ENCODE results near the gene UMAD1.

DNA sequence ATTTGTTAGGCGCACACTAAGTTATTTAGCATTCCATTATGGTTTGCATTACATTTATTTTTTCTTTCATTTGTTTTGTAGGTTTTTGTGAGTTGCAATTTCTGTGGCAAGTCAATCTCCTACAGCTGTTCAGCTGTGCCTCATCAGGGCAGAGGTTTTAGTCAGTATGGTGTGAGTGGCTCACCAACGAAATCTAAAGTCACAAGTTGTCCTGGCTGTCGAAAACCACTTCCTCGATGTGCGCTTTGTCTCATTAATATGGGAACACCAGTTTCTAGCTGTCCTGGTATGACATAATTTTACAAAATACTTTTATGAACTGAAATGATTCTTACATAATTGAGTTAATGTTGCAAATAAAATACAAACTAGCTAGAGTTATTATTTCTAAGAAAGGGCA is 44.4 kb upstream of the UMAD1 start:
- TF ChIP-seq, protein P1, sequence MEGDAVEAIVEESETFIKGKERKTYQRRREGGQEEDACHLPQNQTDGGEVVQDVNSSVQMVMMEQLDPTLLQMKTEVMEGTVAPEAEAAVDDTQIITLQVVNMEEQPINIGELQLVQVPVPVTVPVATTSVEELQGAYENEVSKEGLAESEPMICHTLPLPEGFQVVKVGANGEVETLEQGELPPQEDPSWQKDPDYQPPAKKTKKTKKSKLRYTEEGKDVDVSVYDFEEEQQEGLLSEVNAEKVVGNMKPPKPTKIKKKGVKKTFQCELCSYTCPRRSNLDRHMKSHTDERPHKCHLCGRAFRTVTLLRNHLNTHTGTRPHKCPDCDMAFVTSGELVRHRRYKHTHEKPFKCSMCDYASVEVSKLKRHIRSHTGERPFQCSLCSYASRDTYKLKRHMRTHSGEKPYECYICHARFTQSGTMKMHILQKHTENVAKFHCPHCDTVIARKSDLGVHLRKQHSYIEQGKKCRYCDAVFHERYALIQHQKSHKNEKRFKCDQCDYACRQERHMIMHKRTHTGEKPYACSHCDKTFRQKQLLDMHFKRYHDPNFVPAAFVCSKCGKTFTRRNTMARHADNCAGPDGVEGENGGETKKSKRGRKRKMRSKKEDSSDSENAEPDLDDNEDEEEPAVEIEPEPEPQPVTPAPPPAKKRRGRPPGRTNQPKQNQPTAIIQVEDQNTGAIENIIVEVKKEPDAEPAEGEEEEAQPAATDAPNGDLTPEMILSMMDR (IDR thresholded peaks at IDR 0.05) = no peak
- TF ChIP-seq POLR2A (IDR thresholded peaks at IDR 0.05) = no peak

All from heart left ventricle (tissue), 13 donors.